CD4-positive, alpha-beta T cell treated with Interleukin-1 beta for 1 hour (primary cell): Measurements from ENCODE around the gene ZNF212.

ENCODE experiments used
- DNase-seq, 2 donors: peaks; one replicate each; pipeline ENCODE4 v3.0.0-alpha.2; 2020 to 2022

Gene ZNF212

DNA sequence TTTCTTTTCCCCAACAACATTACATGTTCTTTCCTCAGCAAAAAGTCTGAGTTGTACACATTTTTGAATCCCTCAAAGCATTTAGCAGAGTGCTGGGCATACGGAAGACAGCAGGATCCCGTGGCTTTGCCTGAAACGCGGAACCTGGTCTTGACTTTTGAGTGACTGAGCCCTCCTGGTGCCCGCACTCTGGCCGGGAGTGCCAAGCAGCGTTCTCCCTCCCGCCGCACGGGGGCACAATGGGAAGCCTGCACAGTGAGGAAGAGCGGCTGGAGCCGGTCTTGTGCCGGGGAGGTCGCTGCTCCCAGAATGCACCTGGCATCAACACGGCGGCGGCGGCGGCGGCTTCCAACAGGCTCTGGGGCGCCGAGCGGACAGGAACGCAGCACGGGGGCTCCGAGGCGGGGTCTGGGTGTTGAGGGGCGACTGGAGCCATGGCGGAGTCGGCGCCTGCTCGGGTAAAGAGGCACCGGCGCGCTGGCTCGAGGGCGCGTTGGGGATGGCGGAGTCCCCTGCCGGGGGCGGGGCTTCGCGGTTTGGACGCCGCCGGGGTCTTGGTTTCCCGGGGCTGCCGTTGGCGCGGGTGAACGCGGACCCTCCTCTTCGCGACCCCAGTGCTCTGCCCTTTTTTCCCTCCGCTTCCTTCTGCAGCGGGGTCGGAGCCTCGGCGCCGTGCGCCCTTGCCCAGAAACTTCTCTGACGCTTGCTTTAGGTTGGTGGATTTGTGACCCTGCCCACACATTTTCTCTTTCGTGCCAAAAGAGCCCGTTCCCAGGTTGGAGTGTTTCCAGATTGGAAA, at the start of gene ZNF212:
TSS of gene ZNF212 (plus strand) at position 307 of the 799 bp plus-strand sequence. CDS start at position 435, 128 bp downstream.
- DNase-seq = peak; percentile 88

DNA sequence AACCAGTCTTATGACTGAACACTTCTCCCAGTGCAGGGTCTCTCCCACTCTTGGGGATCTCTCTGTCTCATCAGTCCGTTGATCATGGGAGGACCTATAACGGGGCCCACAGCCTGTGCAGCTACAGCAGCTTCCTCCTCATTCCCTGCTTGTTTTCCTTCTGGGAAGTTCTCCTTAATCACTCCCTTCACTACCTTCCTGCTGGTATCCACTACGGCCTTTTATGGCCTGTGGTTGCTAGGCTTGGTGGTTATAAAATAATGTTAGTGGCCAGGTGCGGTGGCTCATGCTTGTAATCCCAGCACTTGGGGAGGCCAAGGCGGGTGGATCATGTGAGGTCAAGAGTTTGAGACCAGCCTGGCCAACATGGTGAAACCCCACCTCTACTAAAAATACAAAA, 47.6 kb upstream of the ZNF212 start:
- no peak for DNase-seq

DNA sequence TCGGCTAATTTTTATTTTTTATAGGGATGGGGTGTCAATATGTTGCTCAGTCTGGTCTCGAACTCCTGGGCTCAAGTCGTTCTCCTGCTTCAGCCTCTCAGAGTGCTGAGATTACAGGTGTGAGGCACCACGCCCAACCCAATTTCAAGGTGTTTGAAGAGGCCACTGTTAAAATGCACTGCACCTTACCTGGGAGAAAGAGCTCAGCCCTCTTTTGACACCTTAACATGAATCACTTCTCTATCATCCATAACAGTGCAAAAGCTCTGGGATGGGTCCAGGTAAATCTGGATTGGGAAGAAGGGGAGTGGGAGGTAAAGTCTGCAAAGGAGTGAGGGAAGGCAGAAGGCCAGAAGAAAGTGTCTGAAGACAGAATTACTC, 44.7 kb upstream of the ZNF212 start:
- no peak for DNase-seq

DNA sequence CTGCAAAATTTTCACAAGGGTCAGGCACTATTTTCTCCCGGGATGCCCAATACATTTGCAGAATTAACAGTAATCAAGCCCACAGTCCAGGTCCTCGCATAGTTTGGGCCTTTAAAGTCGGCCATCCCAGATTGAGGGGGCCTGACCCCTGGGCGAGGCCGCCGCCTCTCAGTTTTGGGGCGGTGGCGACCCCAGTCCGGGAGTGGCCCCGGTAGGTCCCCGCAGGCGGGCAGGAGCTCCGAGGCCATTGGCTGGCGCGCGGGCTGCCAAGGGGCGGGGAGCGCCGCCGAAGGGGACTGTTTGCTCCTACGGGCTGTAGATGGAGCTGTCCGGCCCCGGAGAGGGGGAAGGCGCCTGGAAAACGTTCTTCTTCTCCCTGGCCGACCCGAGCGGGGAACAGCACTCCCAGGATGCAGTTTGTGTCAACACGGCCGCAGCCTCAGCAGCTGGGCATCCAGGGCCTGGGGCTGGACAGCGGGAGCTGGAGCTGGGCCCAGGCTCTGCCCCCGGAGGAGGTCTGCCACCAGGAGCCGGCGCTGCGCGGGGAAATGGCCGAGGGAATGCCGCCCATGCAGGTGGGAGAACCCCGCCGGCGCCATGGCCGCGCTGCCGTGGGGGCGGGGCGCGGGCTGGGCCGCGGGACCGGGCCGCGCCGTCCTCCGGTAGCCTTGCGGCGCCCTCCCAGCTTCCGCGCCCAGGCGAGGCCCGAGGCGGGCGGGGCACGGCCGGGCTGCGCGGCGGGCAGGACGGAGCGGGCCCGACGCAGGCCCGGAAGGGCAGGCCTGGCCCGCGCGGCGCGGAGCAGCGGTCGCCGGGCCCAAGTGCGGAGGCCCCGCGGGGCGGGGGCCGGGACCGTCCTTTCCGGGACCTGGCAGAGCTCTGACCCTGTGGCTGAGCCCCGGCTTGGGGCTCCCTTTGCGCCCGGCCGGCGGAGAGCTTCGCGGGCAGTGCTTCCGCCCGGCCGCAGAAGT, 44.0 kb upstream of the ZNF212 start, which contains the start of gene ZNF282:
TSS of gene ZNF282 (plus strand) at position 367 of the 971 bp plus-strand sequence. CDS start at position 411, 44 bp downstream.
- DNase-seq = peak; percentile 65 to 68

DNA sequence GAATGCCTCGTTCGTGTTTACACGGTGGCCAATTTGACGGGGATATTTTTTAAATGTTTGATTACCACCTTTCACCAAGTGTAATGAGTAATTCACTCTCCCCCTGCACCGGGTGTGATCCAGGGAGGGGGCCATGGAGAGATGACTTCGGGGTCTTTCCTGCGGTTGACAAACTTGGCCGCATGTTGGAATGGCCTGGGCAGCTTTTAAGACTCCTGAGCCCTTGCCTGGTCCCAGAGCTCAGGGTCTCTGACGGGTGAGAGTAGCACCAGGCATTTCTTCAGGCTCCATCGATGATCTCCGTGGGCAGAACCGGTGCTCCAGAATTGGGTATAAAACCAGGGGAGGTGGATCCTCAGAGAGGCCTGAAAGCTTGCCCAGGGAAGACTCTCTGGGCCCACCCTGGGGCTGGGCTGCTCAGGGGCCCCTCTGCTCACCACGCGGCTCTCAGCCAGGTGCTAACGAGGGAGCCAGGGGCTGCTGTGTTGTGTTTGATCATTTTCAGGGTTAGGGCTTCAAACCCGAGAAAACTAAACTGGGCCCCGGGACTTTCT, 43.2 kb upstream of the ZNF212 start:
- DNase-seq = no peak

DNA sequence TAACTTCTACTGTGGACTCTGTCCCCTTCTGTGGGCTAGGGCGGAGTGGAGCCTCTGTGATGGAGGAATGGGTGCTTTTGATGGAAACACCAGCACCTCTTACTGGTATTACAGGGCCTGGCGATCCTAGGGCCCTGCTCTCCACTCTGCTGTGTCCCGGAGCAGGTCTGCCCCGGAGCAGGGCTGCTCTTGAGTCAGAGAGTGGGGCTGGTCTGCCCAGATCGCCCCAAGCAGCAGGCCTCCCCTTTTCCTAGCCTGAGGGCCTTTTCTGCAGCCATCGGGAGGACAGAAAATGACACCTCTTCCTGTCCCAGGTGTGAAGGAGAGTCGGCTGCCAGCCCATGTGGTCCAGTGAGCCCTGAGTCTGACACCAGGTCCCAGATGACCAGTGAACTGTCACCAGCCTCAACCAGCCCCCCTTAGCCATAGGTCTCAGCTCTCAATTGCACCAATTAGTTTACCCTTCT, 42.7 kb upstream of the ZNF212 start:
- DNase-seq = no peak

DNA sequence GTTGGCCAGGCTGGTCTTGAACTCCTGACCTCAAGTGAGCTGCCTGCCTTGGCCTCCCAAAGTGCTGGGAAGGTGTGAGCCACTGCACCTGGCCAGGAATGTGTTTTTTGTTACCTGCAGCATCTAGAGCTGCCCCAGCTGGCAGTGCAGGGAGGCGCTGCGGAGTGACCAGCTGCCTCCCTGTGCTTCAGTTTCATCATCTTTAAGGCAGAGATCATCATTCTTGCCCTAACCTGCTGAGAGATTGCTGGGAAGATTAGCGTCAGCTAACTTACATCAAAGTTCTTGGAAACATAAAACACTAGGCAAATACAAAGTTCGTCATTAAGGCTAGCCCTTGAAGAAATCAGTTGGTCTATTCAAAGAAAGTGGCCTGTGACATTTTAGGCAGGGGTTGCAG, 41.8 kb upstream of the ZNF212 start:
- no peak for DNase-seq

DNA sequence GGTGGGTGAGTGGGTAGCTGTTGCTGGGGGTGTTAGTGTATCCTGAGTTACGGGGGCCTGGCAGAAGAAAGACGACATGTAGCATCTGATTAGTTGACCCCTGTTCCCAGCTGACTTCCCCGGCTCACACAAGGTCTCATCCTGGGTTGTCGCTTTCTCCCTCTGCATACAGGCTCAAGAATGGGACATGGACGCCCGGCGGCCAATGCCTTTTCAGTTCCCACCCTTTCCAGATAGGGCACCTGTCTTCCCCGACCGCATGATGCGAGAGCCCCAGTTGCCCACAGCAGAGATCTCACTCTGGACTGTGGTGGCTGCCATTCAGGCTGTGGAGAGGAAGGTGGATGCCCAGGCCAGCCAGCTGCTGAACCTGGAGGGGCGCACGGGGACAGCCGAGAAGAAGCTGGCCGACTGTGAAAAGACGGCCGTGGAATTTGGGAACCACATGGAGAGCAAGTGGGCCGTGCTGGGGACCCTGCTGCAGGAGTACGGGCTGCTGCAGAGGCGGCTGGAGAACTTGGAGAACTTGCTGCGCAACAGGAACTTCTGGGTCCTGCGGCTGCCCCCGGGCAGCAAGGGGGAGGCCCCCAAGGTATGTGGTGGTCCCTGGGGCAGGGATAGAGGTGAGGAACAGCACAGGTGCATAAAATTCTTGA, 41.2 kb upstream of the ZNF212 start:
- DNase-seq = no peak

DNA sequence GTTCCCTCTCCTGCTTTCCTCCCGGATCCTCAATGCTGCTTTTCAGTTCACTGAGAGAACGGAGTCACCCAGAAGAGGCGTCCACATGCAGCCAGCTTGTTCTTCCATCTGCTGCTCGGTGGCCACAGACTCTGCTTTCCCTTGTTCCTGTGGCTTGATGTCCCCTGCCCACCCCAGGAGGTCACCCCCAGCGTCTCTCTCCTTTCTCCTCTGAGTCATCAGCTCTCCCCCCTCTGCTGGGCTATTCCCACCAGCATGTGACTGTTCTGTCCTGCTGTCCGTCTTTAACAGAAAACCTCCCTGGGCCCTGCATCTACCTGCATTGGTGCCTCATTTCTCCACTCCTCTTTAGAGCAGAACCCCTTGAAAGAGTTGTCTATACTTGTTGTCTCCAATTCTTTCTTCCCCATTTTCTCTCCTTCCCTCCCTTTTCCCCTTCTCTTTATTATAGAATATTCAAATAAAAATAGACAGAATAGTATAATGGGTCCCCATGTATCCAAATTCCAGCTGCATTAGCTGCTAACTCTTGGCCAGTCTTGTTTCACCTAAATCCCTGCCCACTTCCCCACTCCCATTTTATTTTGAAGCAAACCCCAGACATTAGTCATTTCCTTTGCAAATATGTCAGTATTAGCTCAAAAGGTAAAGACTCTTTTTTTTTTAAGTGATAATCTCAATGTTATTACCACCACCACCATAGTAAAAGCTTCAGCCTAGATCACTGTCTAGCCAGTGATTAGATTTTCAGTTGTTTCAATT, 40.0 kb upstream of the ZNF212 start:
- no peak for DNase-seq

DNA sequence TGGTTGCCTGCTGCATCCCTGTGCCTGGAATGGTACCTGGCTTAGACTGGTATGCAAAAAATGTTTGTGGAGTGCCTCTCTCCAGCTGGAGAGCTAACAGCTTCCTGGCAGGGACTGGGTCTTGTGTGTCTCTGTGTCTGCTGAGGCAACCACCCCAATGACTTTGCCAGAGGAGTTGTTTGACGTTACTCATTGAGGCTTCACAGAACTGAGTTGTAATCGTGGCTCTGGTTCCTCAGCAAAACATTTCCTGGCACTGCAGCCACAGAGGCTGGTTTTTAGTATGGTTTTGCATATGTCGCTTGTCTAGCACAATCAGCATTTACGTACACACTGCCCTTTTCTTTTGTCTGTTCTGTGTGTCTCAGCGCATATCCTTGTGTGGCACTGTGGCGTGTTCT, 36.6 kb upstream of the ZNF212 start:
- DNase-seq = no peak

DNA sequence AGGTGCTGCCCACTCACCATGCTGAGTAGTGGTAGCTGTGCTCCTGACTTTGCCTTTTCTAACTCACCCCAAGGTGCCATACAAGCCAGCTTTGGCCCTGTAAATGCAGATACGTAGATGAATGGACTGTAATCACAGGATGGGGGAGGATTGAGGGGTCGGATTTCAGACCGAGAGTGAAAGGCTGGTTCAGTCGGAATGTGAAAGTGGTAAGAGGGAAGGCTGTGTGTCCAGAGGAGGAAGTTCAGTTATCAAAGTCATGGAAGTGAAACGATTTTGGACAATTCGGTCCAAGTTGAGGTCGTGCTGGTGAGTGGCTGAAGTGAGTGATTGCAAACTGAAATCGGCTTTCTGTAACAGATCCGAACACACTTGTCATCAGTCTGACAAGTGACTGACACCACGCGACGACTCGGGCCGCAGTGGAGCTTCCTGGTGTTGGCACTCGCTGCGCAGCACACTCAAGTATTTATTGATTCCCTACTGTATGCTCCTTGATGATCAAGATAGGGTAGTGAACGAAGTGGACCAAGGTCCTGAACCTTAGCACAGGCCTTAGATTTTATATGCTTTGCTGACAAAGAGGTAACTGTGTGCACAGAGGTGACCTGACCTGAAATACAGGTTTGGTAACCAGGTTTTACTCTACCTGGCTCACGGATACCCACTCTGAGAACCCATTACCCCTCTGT, 33.6 kb upstream of the ZNF212 start:
- no peak for DNase-seq

DNA sequence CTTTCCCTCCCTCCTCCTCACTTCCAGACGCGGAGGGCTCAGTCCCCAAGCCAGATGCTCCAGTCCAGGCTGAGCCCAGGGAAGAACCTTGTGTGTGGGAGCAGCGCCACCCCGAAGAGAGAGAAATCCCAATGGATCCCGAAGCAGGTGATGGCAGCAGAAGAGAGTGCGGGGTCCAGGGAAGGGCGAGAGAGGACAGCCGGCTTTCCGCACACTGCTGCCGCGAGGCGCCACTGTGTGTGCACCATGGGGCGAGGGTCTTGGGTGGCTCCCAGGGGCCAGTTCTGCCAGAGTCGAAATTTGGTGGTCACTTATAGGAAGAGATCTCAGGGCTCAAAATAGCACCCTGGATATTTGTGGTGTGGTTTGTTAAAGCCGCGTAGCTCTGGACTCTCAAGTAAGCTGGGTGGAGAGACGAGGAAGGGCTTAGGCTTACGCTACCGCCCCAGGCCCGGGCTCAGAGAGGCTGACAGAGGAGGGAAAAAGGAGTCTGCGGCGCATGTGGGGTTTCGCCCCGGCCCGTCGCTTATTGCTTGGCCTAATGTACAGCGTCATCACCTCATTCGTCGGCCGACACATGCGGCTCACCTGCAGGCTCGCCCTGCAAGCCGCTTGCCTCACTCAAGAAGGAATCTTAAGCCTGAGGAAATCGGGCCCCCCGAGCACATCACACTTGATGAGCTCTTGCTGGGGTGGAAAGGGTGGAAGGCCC, 32.0 kb upstream of the ZNF212 start:
- DNase-seq = no peak

DNA sequence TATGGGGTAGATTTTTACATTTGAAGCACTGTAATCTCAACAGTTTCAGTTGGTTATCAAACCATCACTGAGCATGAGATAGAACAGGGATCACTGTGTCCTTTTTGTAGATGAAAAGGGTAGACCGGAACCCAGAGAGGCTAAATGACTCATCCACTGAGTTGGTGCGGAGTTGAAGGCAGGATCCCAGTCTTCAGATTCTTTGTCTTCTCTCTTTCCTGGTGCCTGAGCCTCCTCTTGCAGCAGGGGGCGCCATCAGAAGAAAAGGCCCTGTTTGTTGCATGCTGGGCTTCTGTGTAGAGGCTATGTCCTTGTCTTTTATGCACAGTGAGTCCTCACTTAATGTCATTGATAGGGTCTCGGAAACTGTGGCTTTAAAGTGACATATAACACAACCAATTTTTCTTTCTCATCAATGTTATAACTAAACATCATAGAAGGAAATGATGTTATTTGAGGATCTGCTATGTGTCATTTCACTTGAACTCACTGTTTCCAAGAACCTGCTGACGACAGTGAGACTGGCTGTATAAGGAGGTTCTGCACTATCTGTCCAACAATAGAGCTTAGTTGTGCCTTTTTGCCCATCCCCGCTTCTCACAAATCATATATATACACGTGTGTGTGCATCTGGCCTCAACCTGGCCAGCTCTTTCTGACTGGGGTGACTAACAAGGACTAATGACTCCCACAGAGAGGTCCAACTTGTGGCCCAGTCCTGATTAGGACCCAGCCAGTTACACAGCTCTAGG, 29.8 kb upstream of the ZNF212 start:
- peak; percentile 45 to 62 for DNase-seq

DNA sequence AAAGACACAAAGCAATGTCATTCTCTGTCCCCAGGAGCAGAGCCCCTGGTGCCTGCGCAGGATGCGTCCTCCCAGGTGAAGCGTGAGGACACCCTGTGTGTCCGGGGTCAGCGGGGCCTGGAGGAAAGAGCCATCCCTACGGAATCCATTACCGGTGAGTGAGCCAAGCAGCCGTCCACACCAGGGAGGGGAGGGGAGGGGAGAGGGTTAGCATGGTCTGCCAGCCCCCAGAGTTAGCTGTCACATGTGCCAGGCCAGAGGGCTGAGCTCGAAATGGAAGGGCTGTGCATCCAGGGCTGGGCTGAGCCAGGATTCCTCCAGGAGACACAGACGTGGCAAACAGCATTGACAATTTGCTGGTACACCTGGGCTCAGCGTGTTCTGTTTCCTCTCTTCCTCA, 28.9 kb upstream of the ZNF212 start:
- DNase-seq = no peak

DNA sequence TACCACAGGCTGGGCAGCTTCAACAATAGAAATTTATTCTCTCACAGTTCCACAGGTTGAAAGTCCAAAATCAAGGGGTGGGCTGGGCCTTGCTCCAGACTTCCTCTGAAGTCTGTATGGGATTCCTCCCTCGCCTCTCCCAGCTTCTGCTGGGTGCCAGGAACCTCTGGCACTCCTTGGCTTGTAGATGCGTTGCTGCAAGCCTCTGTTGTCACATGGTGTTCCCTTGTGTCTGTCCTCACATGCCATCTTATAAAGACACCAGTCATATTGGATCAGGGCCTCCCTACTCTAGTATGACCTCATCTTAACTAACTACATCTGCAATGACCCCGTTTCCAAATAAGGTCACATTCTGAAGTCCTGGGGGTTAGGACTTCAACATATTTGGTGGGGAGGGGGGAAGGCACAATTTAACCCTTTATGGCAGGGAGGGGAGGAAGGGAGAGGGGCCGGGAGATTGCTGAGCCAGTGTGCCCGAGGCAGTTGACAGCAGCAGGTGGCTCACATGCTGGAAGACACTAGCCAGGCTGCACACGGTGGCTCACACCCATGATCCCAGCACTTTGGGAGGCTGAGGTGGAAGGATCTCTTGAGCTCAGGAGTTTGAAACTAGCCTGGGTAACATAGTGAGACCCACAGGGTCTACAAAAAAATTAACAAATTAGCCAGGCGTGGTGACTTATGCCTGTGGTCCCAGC, 25.3 kb upstream of the ZNF212 start:
- no peak for DNase-seq

DNA sequence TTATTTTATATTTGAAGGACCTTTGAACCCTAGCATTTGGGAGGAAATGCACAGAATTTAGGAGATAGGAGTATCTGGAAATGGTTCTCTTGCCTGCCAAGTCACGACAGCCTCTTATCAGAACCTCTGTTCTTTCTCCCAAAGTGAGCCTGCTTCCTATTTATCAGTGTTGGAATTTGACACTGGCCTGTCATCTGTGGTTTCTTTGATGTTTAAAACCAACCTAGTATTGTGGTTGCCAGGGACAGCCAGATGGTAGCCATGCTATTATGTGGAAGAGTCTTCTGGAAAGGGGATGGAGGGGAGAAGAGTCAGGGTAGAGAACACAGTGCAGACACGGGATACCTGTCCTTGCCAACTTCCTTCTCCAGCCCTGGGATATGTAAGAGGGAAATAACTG, 23.0 kb upstream of the ZNF212 start:
- no peak for DNase-seq

DNA sequence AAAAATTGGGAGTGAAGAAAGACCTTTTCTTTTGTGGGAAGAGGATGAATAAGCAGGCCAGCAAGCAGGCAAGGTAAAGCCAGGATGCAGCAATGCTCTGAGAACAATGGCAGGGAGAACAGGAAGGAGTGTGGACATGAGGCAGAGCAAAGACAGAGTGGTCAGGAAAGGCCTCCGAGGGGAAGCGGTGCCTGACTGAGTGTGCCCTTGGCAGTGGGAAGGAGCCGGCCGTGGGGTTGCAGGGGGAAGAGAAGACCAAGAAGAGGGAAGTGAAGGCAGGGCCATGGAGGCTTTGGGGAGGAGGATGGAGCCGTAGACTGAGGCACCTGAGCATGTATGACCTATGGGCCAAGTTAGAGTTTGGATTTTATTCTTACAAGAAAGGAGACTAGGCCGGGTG, 21.9 kb upstream of the ZNF212 start:
- DNase-seq = no peak

DNA sequence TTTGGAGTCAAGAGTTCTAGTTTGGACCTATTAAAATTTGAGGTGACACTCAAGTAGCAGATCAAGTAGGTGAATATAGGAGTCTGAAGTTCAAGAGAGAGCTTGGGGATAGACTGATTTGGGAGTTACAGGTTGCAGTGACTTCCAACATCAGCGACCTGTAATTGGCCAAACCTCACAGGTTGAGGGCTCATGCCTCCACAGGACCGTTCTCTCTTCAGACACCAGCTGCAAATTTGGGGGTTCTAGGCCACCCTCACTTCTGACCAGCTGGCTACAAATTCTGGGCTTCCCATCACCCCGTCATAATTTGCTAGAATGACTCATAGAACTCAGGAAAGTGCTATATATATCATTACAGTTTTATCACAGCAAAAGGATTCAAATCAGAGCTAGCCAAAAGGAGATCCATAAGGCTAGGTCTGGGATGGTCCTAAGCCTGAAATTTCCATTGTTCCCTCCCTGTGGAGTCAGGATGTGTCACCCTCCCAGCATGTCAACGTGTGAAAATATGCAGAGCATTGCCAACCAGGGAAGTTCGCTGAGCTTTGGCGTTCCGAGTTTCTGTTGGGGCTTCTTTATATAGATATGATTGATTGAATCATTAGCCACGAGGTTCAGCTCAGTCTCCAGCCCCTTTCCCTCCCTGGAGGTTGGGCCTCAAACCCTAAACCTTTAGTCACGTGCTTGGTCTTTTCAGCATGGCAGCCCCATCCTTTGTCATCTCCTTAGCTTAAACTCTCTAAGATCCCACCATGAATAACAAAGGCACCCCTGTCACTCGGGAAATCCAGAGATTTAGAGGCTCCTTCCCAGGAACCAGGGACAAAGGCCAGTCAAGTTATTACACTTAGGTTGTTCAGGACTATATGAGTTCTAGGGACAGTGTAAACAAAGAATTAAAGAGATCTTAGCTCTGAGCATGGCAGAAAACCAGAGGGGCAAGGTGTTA, 20.7 kb upstream of the ZNF212 start:
- no peak for DNase-seq
